Gastroesophageal sphincter (tissue), 3 donors: ENCODE measurements around the gene REC8.

Source experiments
- CTCF ChIP-seq, 4 experiments: fragments of 200-600 bp in 2 of 4; fragments of 450-650 bp in 2 of 4; sonication (generic) in 1 of 4; IDR thresholded peaks; one replicate each; pipeline ENCODE4 v1.5.1; 2017 to 2019; ENCODE audit warnings: antibody characterized with exemption in 4 of 4, mild to moderate bottlenecking in 2 of 4, moderate library complexity in 2 of 4
- POLR2A ChIP-seq, 2 donors: fragments of 450-650 bp; IDR thresholded peaks; one replicate each; pipeline ENCODE4 v1.6.1; 2017; ENCODE audit warnings: antibody characterized with exemption in 2 of 2, mild to moderate bottlenecking in 2 of 2, moderate library complexity in 1 of 2

GRCh38 chr14:24136684-24137528 lies 35.0 kb upstream of the REC8 start:
- TF ChIP-seq CTCF (IDR thresholded peaks at IDR 0.05) (no peak), POLR2A (IDR thresholded peaks at IDR 0.05) (no peak)
